SK-N-SH (cell line): ENCODE measurements around the gene BHMT. TPM values are rescaled to one million over a fixed set of nuclear protein-coding genes. Genes with fewer than 3 reads are reported as not detected.

Experiments
- CTCF ChIA-PET: fragments of 300-600, 350-600 bp; formaldehyde crosslinking; extraction: SDS; loops from one replicate; lab custom pipeline; 2021; lab: Yijun Ruan, JAX
- POLR2A ChIA-PET: fragments of 350-600 bp; sonication (Branson Sonifier 250); formaldehyde crosslinking; extraction: SDS; loops from one replicate; lab custom pipeline; 2020; ENCODE audit warnings: antibody characterized with exemption, inconsistent platforms; lab: Yijun Ruan, JAX
- DNase-seq: peaks from one replicate; pipeline ENCODE4 v3.0.0; 2012
- H2AFZ ChIP-seq: fragments of 200-600 bp; sonication (generic); 2 replicates; pipeline ENCODE4 v1.8.1; 2016; ENCODE audit warnings: antibody characterized with exemption, mild to moderate bottlenecking, low read depth
- H3F3A ChIP-seq: fragments of 200-600 bp; sonication (generic); replicated peaks from 2 replicates; pipeline ENCODE3; 2016; ENCODE audit warnings: antibody characterized with exemption, mild to moderate bottlenecking; ENCODE audit not compliant: insufficient read depth
- H3K27ac ChIP-seq, 2 experiments: fragments of 200-500 bp in 1 of 2; fragments of 200-600 bp in 1 of 2; sonication (Bioruptor generic) in 1 of 2; sonication (generic), shearing (Covaris generic) in 1 of 2; 2 replicates each; pipeline versions ENCODE4 v1.5.1 to v1.6.1; 2014 to 2016; ENCODE audit warnings: low read depth in 2 of 2, inconsistent platforms in 1 of 2, low read length in 1 of 2, mild to moderate bottlenecking in 1 of 2, mixed read lengths in 1 of 2
- H3K27me3 ChIP-seq: fragments of 200-600 bp; sonication (generic), shearing (Covaris generic); 2 replicates; pipeline ENCODE4 v1.6.1; 2016; ENCODE audit warnings: mixed run types; ENCODE audit not compliant: insufficient read depth
- H3K36me3 ChIP-seq, 2 experiments: fragments of 200-500 bp in 1 of 2; fragments of 200-600 bp in 1 of 2; sonication (Bioruptor generic) in 1 of 2; sonication (generic) in 1 of 2; replicated peaks in 1 of 2; 2 replicates each; pipeline versions ENCODE3 to v1.5.1; 2014 to 2016; ENCODE audit warnings: low read length in 1 of 2, mild to moderate bottlenecking in 1 of 2; ENCODE audit not compliant: insufficient read depth in 2 of 2, control insufficient read depth in 1 of 2
- H3K4me1 ChIP-seq, 2 experiments: fragments of 200-500 bp in 1 of 2; fragments of 200-600 bp in 1 of 2; sonication (Bioruptor generic) in 1 of 2; sonication (generic), shearing (Covaris generic) in 1 of 2; 2 replicates each; pipeline versions ENCODE4 v1.5.1 to v1.6.1; 2014 to 2016; ENCODE audit warnings: low read depth in 1 of 2, low read length in 1 of 2, mixed run types in 1 of 2; ENCODE audit not compliant: insufficient read depth in 2 of 2, control insufficient read depth in 1 of 2
- H3K4me2 ChIP-seq: fragments of 200-600 bp; sonication (generic), shearing (Covaris generic); 2 replicates; pipeline ENCODE4 v1.6.1; 2017; ENCODE audit warnings: mixed run types
- H3K4me3 ChIP-seq, 2 experiments: fragments of 200-500 bp in 1 of 2; fragments of 200-600 bp in 1 of 2; sonication (Bioruptor generic) in 1 of 2; sonication (generic), shearing (Covaris generic) in 1 of 2; 2 replicates each; pipeline versions ENCODE4 v1.5.1 to v1.8.1; 2014 to 2016; ENCODE audit warnings: low read depth in 2 of 2, inconsistent platforms in 1 of 2, low read length in 1 of 2, mild to moderate bottlenecking in 1 of 2, mixed read lengths in 1 of 2, moderate library complexity in 1 of 2
- H3K79me2 ChIP-seq: fragments of 200-600 bp; sonication (generic); 2 replicates; pipeline ENCODE4 v1.8.1; 2017; ENCODE audit warnings: mild to moderate bottlenecking; ENCODE audit not compliant: insufficient read depth
- H3K9ac ChIP-seq: fragments of 200-600 bp; sonication (generic); 2 replicates; pipeline ENCODE4 v1.6.1; 2017; ENCODE audit warnings: mixed run types
- H3K9me2 ChIP-seq: fragments of 200-600 bp; sonication (generic); 2 replicates; pipeline ENCODE4 v1.6.1; 2017; ENCODE audit warnings: mixed run types
- H3K9me3 ChIP-seq: fragments of 200-600 bp; sonication (generic); 2 replicates; pipeline ENCODE4 v1.6.1; 2017; ENCODE audit warnings: mixed run types, mild to moderate bottlenecking, moderate library complexity
- H4K20me1 ChIP-seq: fragments of 200-600 bp; sonication (generic); 2 replicates; pipeline ENCODE4 v1.6.1; 2017; ENCODE audit warnings: mild to moderate bottlenecking, mixed run types; ENCODE audit not compliant: insufficient read depth
- ELF1 ChIP-seq: IDR thresholded peaks from 2 replicates; pipeline ENCODE4 v1.4.0; 2012
- EZH2phosphoT487 ChIP-seq: fragments of 200-600 bp; sonication (generic); IDR thresholded peaks from 2 replicates; pipeline ENCODE4 v1.6.1; 2017; ENCODE audit warnings: low read depth, mixed run types, mild to moderate bottlenecking, antibody characterized with exemption, moderate library complexity, borderline replicate concordance
- FOSL2 ChIP-seq: IDR thresholded peaks from 2 replicates; pipeline ENCODE4 v1.4.0; 2012; ENCODE audit warnings: low read depth, mild to moderate bottlenecking, moderate library complexity, borderline replicate concordance
- FOXJ3 ChIP-seq: sonication (generic); formaldehyde crosslinking; IDR thresholded peaks from 2 replicates; pipeline ENCODE4 v1.5.1; 2020; ENCODE audit warnings: mild to moderate bottlenecking, missing genetic modification reagents
- MAX ChIP-seq: IDR thresholded peaks from 2 replicates; pipeline ENCODE4 v1.4.0; 2012; ENCODE audit warnings: low read depth
- NFIC ChIP-seq: IDR thresholded peaks from 2 replicates; pipeline ENCODE4 v1.4.0; 2012; ENCODE audit warnings: borderline replicate concordance
- NRF1 ChIP-seq: IDR thresholded peaks from 2 replicates; pipeline ENCODE4 v1.6.1; 2012; ENCODE audit warnings: low read depth, mild to moderate bottlenecking, low read length
- RAD21 ChIP-seq: IDR thresholded peaks from 2 replicates; pipeline ENCODE4 v1.6.1; 2012; ENCODE audit warnings: mild to moderate bottlenecking, low read length
- RCOR1 ChIP-seq: fragments of 150-350 bp; IDR thresholded peaks from 2 replicates; pipeline ENCODE4 v1.6.1; 2017; ENCODE audit warnings: antibody characterized with exemption, low read length
- TAF1 ChIP-seq: IDR thresholded peaks from 2 replicates; pipeline ENCODE4 v1.6.1; 2012; ENCODE audit warnings: low read depth, mild to moderate bottlenecking, low read length, moderate library complexity, borderline replicate concordance
- TCF12 ChIP-seq: IDR thresholded peaks from 2 replicates; pipeline ENCODE4 v1.4.0; 2012
- USF1 ChIP-seq: IDR thresholded peaks from 2 replicates; pipeline ENCODE4 v1.4.0; 2012; ENCODE audit warnings: low read depth, borderline replicate concordance
- WGBS: methylation state at CpG from one replicate; pipeline ENCODE4 v1.1.6; 2017; ENCODE audit warnings: low lambda C conversion rate; 5-methylcytosine and 5-hydroxymethylcytosine counted together
- polyA plus RNA-seq, 3 experiments: library from polyadenylated mRNA; depleted of rRNA; stranded (reverse); fragments of >200 nt; gene quantifications; 2 replicates each; pipeline ENCODE4 v1.2.3, GENCODE V29; 2012
- TF ChIP-seq, protein P1 (sequence below): IDR thresholded peaks from 2 replicates; pipeline ENCODE4 v1.4.0; 2012; ENCODE audit warnings: low read depth, borderline replicate concordance
- TF ChIP-seq, protein P2 (sequence below): fragments of 200-600 bp; sonication (generic); IDR thresholded peaks from 2 replicates; pipeline ENCODE4 v1.6.1; 2017; ENCODE audit warnings: antibody characterized with exemption, mild to moderate bottlenecking, moderate library complexity

The BHMT gene
- polyA plus RNA-seq, 1 of the 3 experiments (the other 2 are of a cell fraction), result not detected

DNA sequence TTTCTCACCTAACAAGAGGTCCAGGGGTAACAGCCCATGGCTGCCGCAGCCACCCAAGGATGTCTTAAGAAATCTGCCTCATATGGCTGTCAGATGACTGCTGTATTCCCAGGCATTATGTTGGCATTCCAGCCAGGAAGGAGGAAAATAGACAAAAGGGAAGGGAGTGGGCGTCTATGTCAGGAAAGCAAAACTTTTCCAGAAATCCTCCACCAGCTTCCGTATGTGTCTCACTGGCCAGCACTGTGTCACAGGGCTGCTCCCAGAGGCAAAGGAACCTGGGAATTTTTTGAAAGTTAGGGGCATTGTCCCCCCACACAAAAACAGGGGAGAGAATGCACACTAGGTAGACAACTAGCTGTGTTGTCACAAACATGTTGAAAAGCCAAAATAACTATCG is 34.8 kb upstream of the BHMT start:
- H3K4me1 ChIP-seq, result no peaks in the 10 kb centered on the region; a peak in 1 of 4 replicates
- H3K9ac ChIP-seq, result no peak overlapping the region
- peaks cover 6% of the 10 kb centered on the region; the same call in 1 of the 2 replicates for H3K9me3 ChIP-seq
- no peaks in the 10 kb centered on the region for H3K79me2 ChIP-seq
- H3K27ac ChIP-seq, result no peak overlapping the region
- no peak overlapping the region for H2AFZ ChIP-seq
- TF ChIP-seq NRF1 (no peak), NFIC (no peak), TCF12 (no peak), USF1 (no peak), FOSL2 (no peak), EZH2phosphoT487 (no peak), MAX (no peak), RAD21 (no peak), ELF1 (no peak), RCOR1 (no peak), FOXJ3 (CRISPR knock-in tag) (no peak), TAF1 (no peak)
- TF ChIP-seq, protein P1, sequence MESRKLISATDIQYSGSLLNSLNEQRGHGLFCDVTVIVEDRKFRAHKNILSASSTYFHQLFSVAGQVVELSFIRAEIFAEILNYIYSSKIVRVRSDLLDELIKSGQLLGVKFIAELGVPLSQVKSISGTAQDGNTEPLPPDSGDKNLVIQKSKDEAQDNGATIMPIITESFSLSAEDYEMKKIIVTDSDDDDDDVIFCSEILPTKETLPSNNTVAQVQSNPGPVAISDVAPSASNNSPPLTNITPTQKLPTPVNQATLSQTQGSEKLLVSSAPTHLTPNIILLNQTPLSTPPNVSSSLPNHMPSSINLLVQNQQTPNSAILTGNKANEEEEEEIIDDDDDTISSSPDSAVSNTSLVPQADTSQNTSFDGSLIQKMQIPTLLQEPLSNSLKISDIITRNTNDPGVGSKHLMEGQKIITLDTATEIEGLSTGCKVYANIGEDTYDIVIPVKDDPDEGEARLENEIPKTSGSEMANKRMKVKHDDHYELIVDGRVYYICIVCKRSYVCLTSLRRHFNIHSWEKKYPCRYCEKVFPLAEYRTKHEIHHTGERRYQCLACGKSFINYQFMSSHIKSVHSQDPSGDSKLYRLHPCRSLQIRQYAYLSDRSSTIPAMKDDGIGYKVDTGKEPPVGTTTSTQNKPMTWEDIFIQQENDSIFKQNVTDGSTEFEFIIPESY, result no peak
- TF ChIP-seq, protein P2, sequence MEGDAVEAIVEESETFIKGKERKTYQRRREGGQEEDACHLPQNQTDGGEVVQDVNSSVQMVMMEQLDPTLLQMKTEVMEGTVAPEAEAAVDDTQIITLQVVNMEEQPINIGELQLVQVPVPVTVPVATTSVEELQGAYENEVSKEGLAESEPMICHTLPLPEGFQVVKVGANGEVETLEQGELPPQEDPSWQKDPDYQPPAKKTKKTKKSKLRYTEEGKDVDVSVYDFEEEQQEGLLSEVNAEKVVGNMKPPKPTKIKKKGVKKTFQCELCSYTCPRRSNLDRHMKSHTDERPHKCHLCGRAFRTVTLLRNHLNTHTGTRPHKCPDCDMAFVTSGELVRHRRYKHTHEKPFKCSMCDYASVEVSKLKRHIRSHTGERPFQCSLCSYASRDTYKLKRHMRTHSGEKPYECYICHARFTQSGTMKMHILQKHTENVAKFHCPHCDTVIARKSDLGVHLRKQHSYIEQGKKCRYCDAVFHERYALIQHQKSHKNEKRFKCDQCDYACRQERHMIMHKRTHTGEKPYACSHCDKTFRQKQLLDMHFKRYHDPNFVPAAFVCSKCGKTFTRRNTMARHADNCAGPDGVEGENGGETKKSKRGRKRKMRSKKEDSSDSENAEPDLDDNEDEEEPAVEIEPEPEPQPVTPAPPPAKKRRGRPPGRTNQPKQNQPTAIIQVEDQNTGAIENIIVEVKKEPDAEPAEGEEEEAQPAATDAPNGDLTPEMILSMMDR, result no peak
- ChIA-PET CTCF (interaction anchor here (0.5 to 2.0 kb wide), 4 partner anchors 29 to 828 kb away, joined by 3 to 9 read pairs (median 4); no protein-coding TSS in a partner anchor), POLR2A (no interaction called here)
- WGBS, result 82% methylated on average over 4 of the region's 4 CpGs
- no peaks in the 10 kb centered on the region for H3K36me3 ChIP-seq
- no peak overlapping the region for H3K4me2 ChIP-seq
- H3K9me2 ChIP-seq, result no peaks in the 10 kb centered on the region
- no peaks in the 10 kb centered on the region for H3K27me3 ChIP-seq
- no peak overlapping the region for H3K4me3 ChIP-seq
- no peaks in the 10 kb centered on the region for H4K20me1 ChIP-seq
- no peaks in the 10 kb centered on the region for H3F3A ChIP-seq
- DNase-seq, result no peak
